OCI-LY3 (cell line): ENCODE measurements around the gene BPIFB3.

Experiments
- CTCF ChIP-seq: fragments of 200-600, 300-600 bp; sonication (generic); IDR thresholded peaks from 2 replicates; pipeline ENCODE4 v1.5.1; 2014; ENCODE audit warnings: antibody characterized with exemption, low read length, low read depth
- EZH2phosphoT487 ChIP-seq: fragments of 200-600 bp; shearing (Covaris generic); IDR thresholded peaks from 2 replicates; pipeline ENCODE4 v1.6.1; 2018; ENCODE audit warnings: antibody characterized with exemption, mixed run types, low read depth

DNA sequence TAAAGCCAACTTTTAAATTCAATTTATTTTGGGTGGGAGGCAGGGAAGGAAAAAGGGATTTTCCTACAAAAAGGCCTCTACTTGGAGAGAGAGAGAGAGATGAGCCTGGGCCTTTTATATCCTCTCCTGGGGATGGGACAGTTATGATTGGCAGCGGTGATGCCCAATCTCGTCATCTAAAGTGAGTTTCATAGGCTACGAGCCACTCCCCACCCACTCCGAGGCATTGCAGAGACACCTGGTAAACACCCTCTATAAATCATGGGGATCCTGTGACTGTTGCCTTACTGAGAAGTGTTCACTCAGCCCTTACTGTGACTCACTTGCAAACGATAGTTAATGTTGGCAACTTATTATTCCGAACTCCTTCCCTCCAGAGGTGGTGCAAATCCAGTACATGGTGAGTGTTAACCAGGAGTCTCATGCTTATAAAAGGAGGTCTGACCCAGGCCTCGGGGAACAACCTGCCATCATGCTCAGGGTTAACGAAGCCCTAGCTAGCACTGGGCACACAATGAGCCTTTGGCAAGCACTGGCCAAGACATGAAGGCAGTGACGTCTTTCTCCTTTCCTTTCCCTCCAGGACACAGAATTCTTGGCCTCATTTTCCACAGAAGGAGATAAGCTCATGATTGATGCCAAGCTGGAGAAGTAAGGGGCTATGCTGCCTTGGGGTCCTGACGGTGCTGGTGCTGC lies 46.3 kb downstream of the BPIFB3 start:
- no peak for TF ChIP-seq CTCF
- no peak for TF ChIP-seq EZH2phosphoT487
